Progenitor cell of endocrine pancreas (in vitro differentiated cells): ENCODE results near the gene NFYC. TPM values are rescaled to one million over a fixed set of nuclear protein-coding genes. Genes with fewer than 3 reads are reported as not detected.
A peak's percentile ranks its signal among the peaks of the same experiment; 100 is the strongest.
"Not testable (repeated sequence)": the region's sequence is repeated elsewhere in the genome, so short reads cannot be mapped to it uniquely, and the experiment has no call there.

Experiments used
- DNase-seq: peaks from one replicate; pipeline ENCODE4 v3.0.0; 2021; ENCODE audit warnings: low spot score; ENCODE audit not compliant: unreplicated experiment
- H3K27ac Mint-ChIP-seq: 2 replicates; pipeline ENCODE4 v1.8.0; 2021; ENCODE audit warnings: mild to moderate bottlenecking, moderate library complexity, mixed read lengths
- H3K27me3 Mint-ChIP-seq: 2 replicates; pipeline ENCODE4 v1.8.0; 2021; ENCODE audit warnings: mixed read lengths
- H3K36me3 Mint-ChIP-seq: 2 replicates; pipeline ENCODE4 v1.8.0; 2022; ENCODE audit warnings: mixed read lengths; ENCODE audit not compliant: insufficient read depth
- H3K4me1 Mint-ChIP-seq: 2 replicates; pipeline ENCODE4 v1.8.0; 2021; ENCODE audit warnings: low read depth, mixed read lengths
- H3K4me3 Mint-ChIP-seq: 2 replicates; pipeline ENCODE4 v1.8.0; 2021; ENCODE audit warnings: low read depth, mild to moderate bottlenecking, moderate library complexity, mixed read lengths
- H3K9me3 Mint-ChIP-seq: 2 replicates; pipeline ENCODE4 v1.8.0; 2021; ENCODE audit warnings: low read depth, mixed read lengths
- CTCF ChIP-seq: fragments of 200-600 bp; sonication (generic); IDR thresholded peaks from one replicate; pipeline ENCODE4 v1.5.0; 2021; ENCODE audit warnings: antibody characterized with exemption, mild to moderate bottlenecking; ENCODE audit not compliant: unreplicated experiment
- total RNA-seq: library from RNA; stranded (reverse); gene quantifications from 2 replicates; pipeline ENCODE4 v1.2.1, GENCODE V29; 2021

NFYC gene
- total RNA-seq, 1 donor from 2014 or later, result 73.4 TPM

GRCh38 chr1:40720493-40720892, 29.0 kb downstream of the NFYC start:
- Mint-ChIP-seq H3K4me3 (no peak overlapping the region), H3K27ac (no peak overlapping the region), H3K36me3 (peaks cover 1% of the 10 kb centered on the region), H3K9me3 (no peaks in the 10 kb centered on the region), H3K27me3 (no peaks in the 10 kb centered on the region), H3K4me1 (peaks cover 49% of the 10 kb centered on the region)
- TF ChIP-seq CTCF, result no peak
- no peak for DNase-seq

GRCh38 chr1:40722622-40723021, 31.1 kb downstream of the NFYC start:
- DNase-seq, result no peak
- peaks cover 1% of the 10 kb centered on the region for H3K36me3 Mint-ChIP-seq
- no peak overlapping the region for H3K4me3 Mint-ChIP-seq
- no peak for TF ChIP-seq CTCF
- no peak overlapping the region for H3K27ac Mint-ChIP-seq
- H3K27me3 Mint-ChIP-seq, result no peaks in the 10 kb centered on the region
- H3K9me3 Mint-ChIP-seq, result no peaks in the 10 kb centered on the region
- H3K4me1 Mint-ChIP-seq, result peaks cover 29% of the 10 kb centered on the region

GRCh38 chr1:40723196-40723955, 31.9 kb downstream of the NFYC start:
- Mint-ChIP-seq H3K36me3 (peaks cover 1% of the 10 kb centered on the region), H3K4me1 (peaks cover 25% of the 10 kb centered on the region), H3K27ac (peak overlapping the region; percentile 31), H3K4me3 (no peak overlapping the region), H3K27me3 (no peaks in the 10 kb centered on the region), H3K9me3 (no peaks in the 10 kb centered on the region)
- no peak for DNase-seq
- TF ChIP-seq CTCF, result no peak

- not testable (repeated sequence) for H3K4me1 Mint-ChIP-seq, H3K27ac Mint-ChIP-seq, DNase-seq, H3K36me3 Mint-ChIP-seq, H3K9me3 Mint-ChIP-seq, H3K27me3 Mint-ChIP-seq, H3K4me3 Mint-ChIP-seq
These were observed 36.2 kb downstream of the NFYC start for GRCh38 chr1:40727662-40728061.

GRCh38 chr1:40729316-40729862, 37.9 kb downstream of the NFYC start:
- H3K4me1 Mint-ChIP-seq, H3K36me3 Mint-ChIP-seq, H3K9me3 Mint-ChIP-seq, H3K27me3 Mint-ChIP-seq, H3K4me3 Mint-ChIP-seq, DNase-seq: not testable (repeated sequence)
- H3K27ac Mint-ChIP-seq, result peak overlapping the region; percentile 37

- Mint-ChIP-seq H3K4me3 (no peak overlapping the region), H3K36me3 (peaks cover 8% of the 10 kb centered on the region), H3K27ac (no peak overlapping the region), H3K27me3 (no peaks in the 10 kb centered on the region), H3K4me1 (peaks cover 2% of the 10 kb centered on the region), H3K9me3 (no peaks in the 10 kb centered on the region)
- DNase-seq, result no peak
- no peak for TF ChIP-seq CTCF
These were observed 41.3 kb downstream of the NFYC start for GRCh38 chr1:40732756-40733301.
